Stimulated activated CD4-positive, alpha-beta T cell treated with anti-CD3 and anti-CD28 coated beads, Interleukin-1b, Interleukin-23, amount 100 ng/mL, for 48 hours (primary cell): Measurements from ENCODE around the gene PIM2.

Experiments used
- DNase-seq: peaks from one replicate; pipeline ENCODE4 v3.0.0-alpha.2; 2020

Gene PIM2

GRCh38 chrX:48918643-48919340, at the start of gene PIM2:
PIM2 (minus strand) TSS chrX:48919024; CDS start chrX:48918834, 190 bp downstream.
- peak; percentile 93 for DNase-seq

GRCh38 chrX:48968377-48968776, 49.6 kb upstream of the PIM2 start:
- no peak for DNase-seq

GRCh38 chrX:48966796-48967579, 48.2 kb upstream of the PIM2 start:
- DNase-seq, result no peak

- no peak for DNase-seq
Measured at GRCh38 chrX:48965959-48966358, 47.1 kb upstream of the PIM2 start.

GRCh38 chrX:48961585-48962091, 42.8 kb upstream of the PIM2 start:
- no peak for DNase-seq

GRCh38 chrX:48960291-48960690, 41.5 kb upstream of the PIM2 start:
- no peak for DNase-seq

- DNase-seq, result peak; percentile 30
Measured at GRCh38 chrX:48958635-48959094, 39.8 kb upstream of the PIM2 start.

- peak; percentile 95 for DNase-seq
Measured at GRCh38 chrX:48957827-48958634, 39.2 kb upstream of the PIM2 start.

GRCh38 chrX:48957477-48957826, 38.6 kb upstream of the PIM2 start, which contains the start of gene OTUD5:
OTUD5 (minus strand) TSS chrX:48957607; CDS start chrX:48957570, 37 bp downstream.
- peak; percentile 78 for DNase-seq

GRCh38 chrX:48956728-48957414, 38.0 kb upstream of the PIM2 start:
- peak; percentile 62 for DNase-seq

GRCh38 chrX:48948589-48948988, 29.8 kb upstream of the PIM2 start:
- no peak for DNase-seq

GRCh38 chrX:48945517-48946348, 26.9 kb upstream of the PIM2 start:
- no peak for DNase-seq

- no peak for DNase-seq
Measured at GRCh38 chrX:48942895-48943294, 24.1 kb upstream of the PIM2 start.

- DNase-seq, result no peak
Measured at GRCh38 chrX:48940404-48940955, 21.7 kb upstream of the PIM2 start.

- no peak for DNase-seq
Measured at GRCh38 chrX:48939524-48940228, 20.9 kb upstream of the PIM2 start.

GRCh38 chrX:48938721-48939425, 20.0 kb upstream of the PIM2 start:
- peak; percentile 86 for DNase-seq

GRCh38 chrX:48937054-48937907, 18.5 kb upstream of the PIM2 start:
- peak; percentile 93 for DNase-seq

GRCh38 chrX:48936429-48937053, 17.7 kb upstream of the PIM2 start:
- DNase-seq, result no peak
